NCI-H2196 (cell line): ENCODE results near the gene TSPAN4.

Source experiments
- DNase-seq: peaks from one replicate; lab custom pipeline; 2025; ENCODE audit not compliant: unreplicated experiment; lab: John Stamatoyannopoulos, UW

The TSPAN4 gene

GRCh38 chr11:833114-833791 lies 9.4 kb upstream of the TSPAN4 start:
- peak; percentile 64 for DNase-seq

GRCh38 chr11:833849-834311 lies 8.8 kb upstream of the TSPAN4 start:
- DNase-seq, result no peak

GRCh38 chr11:834371-835316 lies 8.0 kb upstream of the TSPAN4 start:
- DNase-seq, result no peak

- no peak for DNase-seq
Observed at GRCh38 chr11:836274-836673, 6.4 kb upstream of the TSPAN4 start.

- no peak for DNase-seq
Observed at GRCh38 chr11:836700-837099, 6.0 kb upstream of the TSPAN4 start.

GRCh38 chr11:837189-837989 lies 5.3 kb upstream of the TSPAN4 start:
- DNase-seq, result no peak

- DNase-seq, result no peak
Observed at GRCh38 chr11:837990-838307, 4.7 kb upstream of the TSPAN4 start.

GRCh38 chr11:838441-839279 lies 4.0 kb upstream of the TSPAN4 start:
- no peak for DNase-seq

GRCh38 chr11:839280-839623 lies 3.4 kb upstream of the TSPAN4 start:
- DNase-seq, result no peak

- DNase-seq, result no peak
Observed at GRCh38 chr11:839875-840617, 2.6 kb upstream of the TSPAN4 start.

- no peak for DNase-seq
Observed at GRCh38 chr11:841981-842369, 677 bp upstream of the TSPAN4 start.

GRCh38 chr11:843086-843734 lies 558 bp downstream of the TSPAN4 start:
- DNase-seq, result no peak

GRCh38 chr11:843818-844692 lies 1.4 kb downstream of the TSPAN4 start:
- peak; percentile 57 for DNase-seq

GRCh38 chr11:844693-845644 lies 2.3 kb downstream of the TSPAN4 start:
- peak; percentile 65 for DNase-seq

- no peak for DNase-seq
Observed at GRCh38 chr11:845872-846495, 3.3 kb downstream of the TSPAN4 start.

- DNase-seq, result no peak
Observed at GRCh38 chr11:846496-847098, 3.9 kb downstream of the TSPAN4 start.

- no peak for DNase-seq
Observed at GRCh38 chr11:847876-848275, 5.2 kb downstream of the TSPAN4 start.
